Measurements from ENCODE around the gene SRC.

DNA sequence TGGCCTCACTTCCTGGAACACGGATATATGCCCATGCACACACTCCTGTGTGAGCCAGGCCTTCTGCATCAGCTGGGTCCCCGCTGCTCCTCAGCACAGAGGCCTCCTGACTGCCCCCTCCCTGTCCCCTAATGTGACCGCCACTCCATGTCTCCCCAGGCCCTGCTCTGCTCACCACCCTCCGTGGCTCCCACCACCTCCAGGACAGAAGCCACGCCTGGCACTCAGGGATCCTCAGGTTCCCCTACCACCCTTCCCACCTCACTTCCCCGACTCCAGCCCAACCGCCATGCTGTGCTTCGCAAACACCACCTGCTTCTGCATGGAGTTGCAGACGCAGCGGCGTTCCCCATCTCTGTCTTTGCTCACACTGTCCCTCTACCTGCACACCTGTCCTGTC is 4.3 kb upstream of the SRC start:
- TF ChIP-seq, protein P1, sequence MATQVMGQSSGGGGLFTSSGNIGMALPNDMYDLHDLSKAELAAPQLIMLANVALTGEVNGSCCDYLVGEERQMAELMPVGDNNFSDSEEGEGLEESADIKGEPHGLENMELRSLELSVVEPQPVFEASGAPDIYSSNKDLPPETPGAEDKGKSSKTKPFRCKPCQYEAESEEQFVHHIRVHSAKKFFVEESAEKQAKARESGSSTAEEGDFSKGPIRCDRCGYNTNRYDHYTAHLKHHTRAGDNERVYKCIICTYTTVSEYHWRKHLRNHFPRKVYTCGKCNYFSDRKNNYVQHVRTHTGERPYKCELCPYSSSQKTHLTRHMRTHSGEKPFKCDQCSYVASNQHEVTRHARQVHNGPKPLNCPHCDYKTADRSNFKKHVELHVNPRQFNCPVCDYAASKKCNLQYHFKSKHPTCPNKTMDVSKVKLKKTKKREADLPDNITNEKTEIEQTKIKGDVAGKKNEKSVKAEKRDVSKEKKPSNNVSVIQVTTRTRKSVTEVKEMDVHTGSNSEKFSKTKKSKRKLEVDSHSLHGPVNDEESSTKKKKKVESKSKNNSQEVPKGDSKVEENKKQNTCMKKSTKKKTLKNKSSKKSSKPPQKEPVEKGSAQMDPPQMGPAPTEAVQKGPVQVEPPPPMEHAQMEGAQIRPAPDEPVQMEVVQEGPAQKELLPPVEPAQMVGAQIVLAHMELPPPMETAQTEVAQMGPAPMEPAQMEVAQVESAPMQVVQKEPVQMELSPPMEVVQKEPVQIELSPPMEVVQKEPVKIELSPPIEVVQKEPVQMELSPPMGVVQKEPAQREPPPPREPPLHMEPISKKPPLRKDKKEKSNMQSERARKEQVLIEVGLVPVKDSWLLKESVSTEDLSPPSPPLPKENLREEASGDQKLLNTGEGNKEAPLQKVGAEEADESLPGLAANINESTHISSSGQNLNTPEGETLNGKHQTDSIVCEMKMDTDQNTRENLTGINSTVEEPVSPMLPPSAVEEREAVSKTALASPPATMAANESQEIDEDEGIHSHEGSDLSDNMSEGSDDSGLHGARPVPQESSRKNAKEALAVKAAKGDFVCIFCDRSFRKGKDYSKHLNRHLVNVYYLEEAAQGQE (IDR thresholded peaks at IDR 0.05; ENCODE audit: insufficient replicate concordance, low read depth) = no peak
- TF ChIP-seq, protein P2, sequence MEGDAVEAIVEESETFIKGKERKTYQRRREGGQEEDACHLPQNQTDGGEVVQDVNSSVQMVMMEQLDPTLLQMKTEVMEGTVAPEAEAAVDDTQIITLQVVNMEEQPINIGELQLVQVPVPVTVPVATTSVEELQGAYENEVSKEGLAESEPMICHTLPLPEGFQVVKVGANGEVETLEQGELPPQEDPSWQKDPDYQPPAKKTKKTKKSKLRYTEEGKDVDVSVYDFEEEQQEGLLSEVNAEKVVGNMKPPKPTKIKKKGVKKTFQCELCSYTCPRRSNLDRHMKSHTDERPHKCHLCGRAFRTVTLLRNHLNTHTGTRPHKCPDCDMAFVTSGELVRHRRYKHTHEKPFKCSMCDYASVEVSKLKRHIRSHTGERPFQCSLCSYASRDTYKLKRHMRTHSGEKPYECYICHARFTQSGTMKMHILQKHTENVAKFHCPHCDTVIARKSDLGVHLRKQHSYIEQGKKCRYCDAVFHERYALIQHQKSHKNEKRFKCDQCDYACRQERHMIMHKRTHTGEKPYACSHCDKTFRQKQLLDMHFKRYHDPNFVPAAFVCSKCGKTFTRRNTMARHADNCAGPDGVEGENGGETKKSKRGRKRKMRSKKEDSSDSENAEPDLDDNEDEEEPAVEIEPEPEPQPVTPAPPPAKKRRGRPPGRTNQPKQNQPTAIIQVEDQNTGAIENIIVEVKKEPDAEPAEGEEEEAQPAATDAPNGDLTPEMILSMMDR (IDR thresholded peaks at IDR 0.05; ENCODE audit: insufficient read depth, low read length) = no peak

Data from HL-60 (cell line).